SU-DHL-6 (cell line): ENCODE measurements around the gene EYA2.

ENCODE experiments used
- EZH2phosphoT487 ChIP-seq: fragments of 200-600 bp; sonication (generic), shearing (Covaris generic); conservative IDR thresholded peaks from 2 replicates; pipeline ENCODE4 v1.6.1; 2018; ENCODE audit warnings: mild to moderate bottlenecking, antibody characterized with exemption, low read length, moderate library complexity, mixed read lengths
- TF ChIP-seq, protein P1 (sequence below): fragments of 200-600 bp; sonication (generic); IDR thresholded peaks from one replicate; pipeline ENCODE4 v1.5.1; 2017; ENCODE audit warnings: antibody characterized with exemption, mild to moderate bottlenecking, low read length, moderate library complexity; ENCODE audit not compliant: insufficient read depth, poor library complexity, severe bottlenecking

GRCh38 chr20:46900826-46901225 lies 6.2 kb downstream of the EYA2 start:
- TF ChIP-seq, protein P1, sequence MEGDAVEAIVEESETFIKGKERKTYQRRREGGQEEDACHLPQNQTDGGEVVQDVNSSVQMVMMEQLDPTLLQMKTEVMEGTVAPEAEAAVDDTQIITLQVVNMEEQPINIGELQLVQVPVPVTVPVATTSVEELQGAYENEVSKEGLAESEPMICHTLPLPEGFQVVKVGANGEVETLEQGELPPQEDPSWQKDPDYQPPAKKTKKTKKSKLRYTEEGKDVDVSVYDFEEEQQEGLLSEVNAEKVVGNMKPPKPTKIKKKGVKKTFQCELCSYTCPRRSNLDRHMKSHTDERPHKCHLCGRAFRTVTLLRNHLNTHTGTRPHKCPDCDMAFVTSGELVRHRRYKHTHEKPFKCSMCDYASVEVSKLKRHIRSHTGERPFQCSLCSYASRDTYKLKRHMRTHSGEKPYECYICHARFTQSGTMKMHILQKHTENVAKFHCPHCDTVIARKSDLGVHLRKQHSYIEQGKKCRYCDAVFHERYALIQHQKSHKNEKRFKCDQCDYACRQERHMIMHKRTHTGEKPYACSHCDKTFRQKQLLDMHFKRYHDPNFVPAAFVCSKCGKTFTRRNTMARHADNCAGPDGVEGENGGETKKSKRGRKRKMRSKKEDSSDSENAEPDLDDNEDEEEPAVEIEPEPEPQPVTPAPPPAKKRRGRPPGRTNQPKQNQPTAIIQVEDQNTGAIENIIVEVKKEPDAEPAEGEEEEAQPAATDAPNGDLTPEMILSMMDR = no peak
- no peak for TF ChIP-seq EZH2phosphoT487
